Measurements from ENCODE around the gene GPR4.

The GPR4 gene

GRCh38 chr19:45547211-45547770 lies 54.7 kb downstream of the GPR4 start:
- DNase-seq = no peak

- DNase-seq = no peak
These were observed 59.8 kb downstream of the GPR4 start for GRCh38 chr19:45542234-45542668.
